Measurements from ENCODE around the gene TRAK1.

The TRAK1 gene

GRCh38 chr3:42164656-42165055, 73.5 kb downstream of the TRAK1 start:
- H3K9me3 ChIP-seq, result no peaks in the 10 kb centered on the region
- no peak overlapping the region for H3K4me3 ChIP-seq (ENCODE audit: low read depth, low read length)
- no peak for DNase-seq
- H3K4me1 ChIP-seq, result peaks cover 1% of the 10 kb centered on the region
- no peak for TF ChIP-seq CTCF (IDR thresholded peaks at IDR 0.05; ENCODE audit: low read depth, low read length)
- H3K36me3 ChIP-seq, result no peaks in the 10 kb centered on the region
- H3K27me3 ChIP-seq, result no peaks in the 10 kb centered on the region

GRCh38 chr3:42165211-42165610, 74.1 kb downstream of the TRAK1 start:
- Histone ChIP-seq H3K4me1 (no peaks in the 10 kb centered on the region), H3K36me3 (no peaks in the 10 kb centered on the region), H3K9me3 (no peaks in the 10 kb centered on the region), H3K27me3 (no peaks in the 10 kb centered on the region), H3K4me3 (ENCODE audit: low read depth, low read length) (no peak overlapping the region)
- no peak for DNase-seq
- no peak for TF ChIP-seq CTCF (IDR thresholded peaks at IDR 0.05; ENCODE audit: low read depth, low read length)

- no peak for DNase-seq
- H3K4me1 ChIP-seq, result no peaks in the 10 kb centered on the region
- no peaks in the 10 kb centered on the region for H3K9me3 ChIP-seq
- no peak for TF ChIP-seq CTCF (IDR thresholded peaks at IDR 0.05; ENCODE audit: low read depth, low read length)
- no peaks in the 10 kb centered on the region for H3K27me3 ChIP-seq
- no peaks in the 10 kb centered on the region for H3K36me3 ChIP-seq
- no peak overlapping the region for H3K4me3 ChIP-seq (ENCODE audit: low read depth, low read length)
These were observed 75.1 kb downstream of the TRAK1 start for GRCh38 chr3:42166214-42166613.

GRCh38 chr3:42166662-42167300, 75.6 kb downstream of the TRAK1 start:
- DNase-seq, result no peak
- no peaks in the 10 kb centered on the region for H3K4me1 ChIP-seq
- no peak for TF ChIP-seq CTCF (IDR thresholded peaks at IDR 0.05; ENCODE audit: low read depth, low read length)
- no peaks in the 10 kb centered on the region for H3K9me3 ChIP-seq
- H3K4me3 ChIP-seq (ENCODE audit: low read depth, low read length), result no peak overlapping the region
- no peaks in the 10 kb centered on the region for H3K27me3 ChIP-seq
- no peaks in the 10 kb centered on the region for H3K36me3 ChIP-seq

- Histone ChIP-seq H3K4me3 (ENCODE audit: low read depth, low read length) (no peak overlapping the region), H3K36me3 (no peaks in the 10 kb centered on the region), H3K27me3 (no peaks in the 10 kb centered on the region), H3K4me1 (no peaks in the 10 kb centered on the region), H3K9me3 (no peaks in the 10 kb centered on the region)
- no peak for TF ChIP-seq CTCF (IDR thresholded peaks at IDR 0.05; ENCODE audit: low read depth, low read length)
- DNase-seq, result no peak
These were observed 78.5 kb downstream of the TRAK1 start for GRCh38 chr3:42169579-42170120.

GRCh38 chr3:42172047-42172654, 81.0 kb downstream of the TRAK1 start:
- Histone ChIP-seq H3K4me3 (ENCODE audit: low read depth, low read length) (no peak overlapping the region), H3K27me3 (no peaks in the 10 kb centered on the region), H3K36me3 (no peaks in the 10 kb centered on the region), H3K9me3 (no peaks in the 10 kb centered on the region), H3K4me1 (no peaks in the 10 kb centered on the region)
- DNase-seq, result no peak
- no peak for TF ChIP-seq CTCF (IDR thresholded peaks at IDR 0.05; ENCODE audit: low read depth, low read length)
